HepG2 (cell line): ENCODE measurements around the gene PHF23. TPM values are rescaled to one million over a fixed set of nuclear protein-coding genes. Genes with fewer than 3 reads are reported as not detected.

Experiments used
- ATF1 ChIP-seq: IDR thresholded peaks from 2 replicates; pipeline ENCODE4 v1.6.1; 2016; ENCODE audit warnings: mild to moderate bottlenecking, control low read depth
- DMAP1 ChIP-seq: IDR thresholded peaks from 2 replicates; pipeline ENCODE4 v1.6.1; 2016
- HNRNPH1 ChIP-seq: fragments of 200-400 bp; formaldehyde crosslinking; optimal IDR thresholded peaks from 2 replicates; pipeline ENCODE3; 2017; ENCODE audit warnings: mild to moderate bottlenecking, low read depth, low read length
- JDP2 ChIP-seq: sonication (generic); formaldehyde crosslinking; IDR thresholded peaks from 2 replicates; pipeline ENCODE4 v1.8.1; 2022; ENCODE audit warnings: missing genetic modification reagents, borderline replicate concordance
- MAFF ChIP-seq: IDR thresholded peaks from 2 replicates; pipeline ENCODE4 v1.6.1; 2011; ENCODE audit warnings: low read depth, low read length, improper control_type of control experiment
- NR2F1 ChIP-seq, 2 experiments: fragments of 450-650 bp in 1 of 2; formaldehyde crosslinking in 1 of 2; IDR thresholded peaks; 2 replicates each; pipeline versions ENCODE4 v1.5.0 to v1.6.1; 2016 to 2020; ENCODE audit warnings: mild to moderate bottlenecking in 1 of 2, missing compliant biosample characterization in 1 of 2, missing genetic modification reagents in 1 of 2, moderate library complexity in 1 of 2
- SP5 ChIP-seq: IDR thresholded peaks from 2 replicates; pipeline ENCODE4 v1.6.1; 2016; ENCODE audit warnings: low read depth, borderline replicate concordance
- TBX3 ChIP-seq: fragments of 450-650 bp; IDR thresholded peaks from 2 replicates; pipeline ENCODE4 v1.6.1; 2017; ENCODE audit warnings: antibody characterized with exemption, mild to moderate bottlenecking, inconsistent platforms, borderline replicate concordance
- ZNF264 ChIP-seq: sonication (generic); formaldehyde crosslinking; IDR thresholded peaks from 2 replicates; pipeline ENCODE4 v1.4.0; 2020; ENCODE audit warnings: missing genetic modification reagents
- ZNF530 ChIP-seq: sonication (generic); formaldehyde crosslinking; IDR thresholded peaks from 2 replicates; pipeline ENCODE4 v1.5.0; 2020; ENCODE audit warnings: low read depth, mild to moderate bottlenecking, missing genetic modification reagents
- ZNF749 ChIP-seq: sonication (generic); formaldehyde crosslinking; IDR thresholded peaks from 2 replicates; pipeline ENCODE4 v1.8.0; 2022; ENCODE audit warnings: mild to moderate bottlenecking, missing genetic modification reagents, moderate library complexity, borderline replicate concordance
- ZNF777 ChIP-seq: sonication (generic); formaldehyde crosslinking; IDR thresholded peaks from 2 replicates; pipeline ENCODE4 v1.4.0; 2020; ENCODE audit warnings: missing genetic modification reagents
- ZNF780A ChIP-seq: sonication (generic); formaldehyde crosslinking; IDR thresholded peaks from 2 replicates; pipeline ENCODE4 v1.8.0; 2022; ENCODE audit warnings: mild to moderate bottlenecking, missing genetic modification reagents, moderate library complexity
- polyA plus RNA-seq, 8 experiments: library from polyadenylated mRNA; depleted of rRNA in 3 of 8; stranded (reverse) in 7 of 8; unstranded in 1 of 8; fragments of >200 nt; fragmentation: Illumina TruSeq in 4 of 8; extraction: Trizol in 4 of 8; gene quantifications; 2 replicates each; pipeline versions ENCODE4 v1.2.1 to v1.2.3, GENCODE V29; 2011 to 2016; ENCODE audit warnings: low read depth in 4 of 8, missing spikeins in 1 of 8, mixed read lengths in 1 of 8; ENCODE audit not compliant: insufficient read depth in 1 of 8
- total RNA-seq, 5 experiments: library from RNA; depleted of rRNA; stranded (reverse); fragments of >200 nt; fragmentation: Illumina TruSeq; extraction: Trizol; gene quantifications; 2 replicates each; pipeline ENCODE4 v1.2.3, GENCODE V29; 2016; ENCODE audit warnings: low read depth in 1 of 5
- TF ChIP-seq, protein P1 (sequence below): sonication (generic); formaldehyde crosslinking; IDR thresholded peaks from 2 replicates; pipeline ENCODE4 v1.8.1; 2023; ENCODE audit warnings: mild to moderate bottlenecking, moderate library complexity, missing genetic modification reagents
- TF ChIP-seq, protein P2 (sequence below): fragments of 450-650 bp; IDR thresholded peaks from 2 replicates; pipeline ENCODE4 v1.6.1; 2017; ENCODE audit warnings: mild to moderate bottlenecking
- TF ChIP-seq, protein P3 (sequence below): sonication (generic); formaldehyde crosslinking; IDR thresholded peaks from 2 replicates; pipeline ENCODE4 v1.4.0; 2020; ENCODE audit warnings: missing genetic modification reagents
- TF ChIP-seq, protein P4 (sequence below): sonication (generic); formaldehyde crosslinking; IDR thresholded peaks from 2 replicates; pipeline ENCODE4 v1.8.0; 2023; ENCODE audit warnings: mild to moderate bottlenecking, missing genetic modification reagents
- TF ChIP-seq, protein P5 (sequence below): sonication (generic); formaldehyde crosslinking; IDR thresholded peaks from 2 replicates; pipeline ENCODE4 v1.8.1; 2023; ENCODE audit warnings: mild to moderate bottlenecking, inconsistent platforms, moderate library complexity, missing genetic modification reagents, borderline replicate concordance
- TF ChIP-seq, protein P6 (sequence below): sonication (generic); formaldehyde crosslinking; IDR thresholded peaks from 2 replicates; pipeline ENCODE4 v1.5.0; 2020; ENCODE audit warnings: missing genetic modification reagents

Gene PHF23
- total and polyA plus RNA-seq, 2 of the 13 experiments (the other 11 are each of a cell fraction or from before 2014, with no cell fraction given), result 27.6 to 33.2 TPM

DNA sequence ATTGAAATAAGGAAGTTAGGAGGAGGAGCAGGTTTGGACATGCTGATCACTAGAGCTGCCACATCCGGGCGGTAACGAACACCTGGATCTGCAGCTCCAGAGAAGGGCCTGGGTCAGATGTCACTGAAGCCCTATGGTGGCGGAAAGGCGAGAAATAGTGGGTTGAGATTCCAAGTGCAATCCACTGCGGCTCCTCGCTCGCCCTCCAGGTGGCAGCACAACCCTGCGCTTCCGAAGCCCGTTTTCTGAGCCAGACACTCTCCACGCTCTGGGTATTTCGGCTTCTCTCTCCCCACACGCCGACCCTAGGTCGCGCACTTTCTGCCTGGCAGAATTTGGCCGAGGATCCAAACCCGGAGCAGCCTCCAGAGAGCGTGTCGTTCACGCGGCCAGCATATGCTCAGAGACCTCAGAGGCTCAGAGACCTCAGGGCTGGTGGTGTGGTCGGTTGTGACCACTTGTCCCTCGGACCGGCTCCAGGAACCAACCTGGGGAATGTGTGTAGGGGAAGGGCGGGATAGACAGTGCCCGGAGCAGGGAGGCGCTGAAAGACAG lies 41.3 kb upstream of the PHF23 start (continued):
- TF ChIP-seq, protein P1, sequence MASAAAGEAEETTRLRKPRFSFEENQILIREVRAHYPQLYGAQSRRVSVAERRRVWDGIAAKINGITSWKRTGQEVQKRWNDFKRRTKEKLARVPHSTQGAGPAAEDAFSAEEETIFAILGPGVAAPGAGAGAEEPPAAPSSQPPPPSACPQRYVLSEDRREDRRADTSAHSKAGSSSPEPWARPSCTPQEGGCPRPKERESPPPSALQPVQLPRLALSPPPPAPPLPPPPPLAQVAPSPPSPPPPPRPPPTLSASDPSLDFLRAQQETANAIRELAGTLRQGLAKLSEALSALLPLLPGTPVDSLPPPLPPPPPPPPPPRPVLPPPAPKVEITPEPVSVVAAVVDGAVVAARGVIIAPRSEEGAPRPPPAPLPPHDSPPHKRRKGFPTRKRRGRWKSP (CRISPR knock-in tag), result peak; percentile 73; the same call in 1 of the 2 replicates
- TF ChIP-seq SP5, result no peak
- TF ChIP-seq DMAP1 (CRISPR knock-in tag), result peak; percentile 63
- no peak for TF ChIP-seq JDP2 (CRISPR knock-in tag)
- TF ChIP-seq, protein P2, sequence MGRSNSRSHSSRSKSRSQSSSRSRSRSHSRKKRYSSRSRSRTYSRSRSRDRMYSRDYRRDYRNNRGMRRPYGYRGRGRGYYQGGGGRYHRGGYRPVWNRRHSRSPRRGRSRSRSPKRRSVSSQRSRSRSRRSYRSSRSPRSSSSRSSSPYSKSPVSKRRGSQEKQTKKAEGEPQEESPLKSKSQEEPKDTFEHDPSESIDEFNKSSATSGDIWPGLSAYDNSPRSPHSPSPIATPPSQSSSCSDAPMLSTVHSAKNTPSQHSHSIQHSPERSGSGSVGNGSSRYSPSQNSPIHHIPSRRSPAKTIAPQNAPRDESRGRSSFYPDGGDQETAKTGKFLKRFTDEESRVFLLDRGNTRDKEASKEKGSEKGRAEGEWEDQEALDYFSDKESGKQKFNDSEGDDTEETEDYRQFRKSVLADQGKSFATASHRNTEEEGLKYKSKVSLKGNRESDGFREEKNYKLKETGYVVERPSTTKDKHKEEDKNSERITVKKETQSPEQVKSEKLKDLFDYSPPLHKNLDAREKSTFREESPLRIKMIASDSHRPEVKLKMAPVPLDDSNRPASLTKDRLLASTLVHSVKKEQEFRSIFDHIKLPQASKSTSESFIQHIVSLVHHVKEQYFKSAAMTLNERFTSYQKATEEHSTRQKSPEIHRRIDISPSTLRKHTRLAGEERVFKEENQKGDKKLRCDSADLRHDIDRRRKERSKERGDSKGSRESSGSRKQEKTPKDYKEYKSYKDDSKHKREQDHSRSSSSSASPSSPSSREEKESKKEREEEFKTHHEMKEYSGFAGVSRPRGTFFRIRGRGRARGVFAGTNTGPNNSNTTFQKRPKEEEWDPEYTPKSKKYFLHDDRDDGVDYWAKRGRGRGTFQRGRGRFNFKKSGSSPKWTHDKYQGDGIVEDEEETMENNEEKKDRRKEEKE, result no peak
- TF ChIP-seq ZNF749 (CRISPR knock-in tag), result peak; percentile 61; the same call in 1 of the 2 replicates
- peak; percentile 9 for TF ChIP-seq HNRNPH1
- no peak for TF ChIP-seq ZNF530 (CRISPR knock-in tag)
- no peak for TF ChIP-seq ZNF264
- no peak for TF ChIP-seq NR2F1 (CRISPR knock-in tag; IDR thresholded peaks at IDR 0.05)
- no peak for TF ChIP-seq ZNF777 (CRISPR knock-in tag)
- TF ChIP-seq, protein P3, sequence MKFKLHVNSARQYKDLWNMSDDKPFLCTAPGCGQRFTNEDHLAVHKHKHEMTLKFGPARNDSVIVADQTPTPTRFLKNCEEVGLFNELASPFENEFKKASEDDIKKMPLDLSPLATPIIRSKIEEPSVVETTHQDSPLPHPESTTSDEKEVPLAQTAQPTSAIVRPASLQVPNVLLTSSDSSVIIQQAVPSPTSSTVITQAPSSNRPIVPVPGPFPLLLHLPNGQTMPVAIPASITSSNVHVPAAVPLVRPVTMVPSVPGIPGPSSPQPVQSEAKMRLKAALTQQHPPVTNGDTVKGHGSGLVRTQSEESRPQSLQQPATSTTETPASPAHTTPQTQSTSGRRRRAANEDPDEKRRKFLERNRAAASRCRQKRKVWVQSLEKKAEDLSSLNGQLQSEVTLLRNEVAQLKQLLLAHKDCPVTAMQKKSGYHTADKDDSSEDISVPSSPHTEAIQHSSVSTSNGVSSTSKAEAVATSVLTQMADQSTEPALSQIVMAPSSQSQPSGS (CRISPR knock-in tag), result peak; percentile 18; the same call in 1 of the 2 replicates
- TF ChIP-seq ATF1, result no peak
- TF ChIP-seq, protein P4, sequence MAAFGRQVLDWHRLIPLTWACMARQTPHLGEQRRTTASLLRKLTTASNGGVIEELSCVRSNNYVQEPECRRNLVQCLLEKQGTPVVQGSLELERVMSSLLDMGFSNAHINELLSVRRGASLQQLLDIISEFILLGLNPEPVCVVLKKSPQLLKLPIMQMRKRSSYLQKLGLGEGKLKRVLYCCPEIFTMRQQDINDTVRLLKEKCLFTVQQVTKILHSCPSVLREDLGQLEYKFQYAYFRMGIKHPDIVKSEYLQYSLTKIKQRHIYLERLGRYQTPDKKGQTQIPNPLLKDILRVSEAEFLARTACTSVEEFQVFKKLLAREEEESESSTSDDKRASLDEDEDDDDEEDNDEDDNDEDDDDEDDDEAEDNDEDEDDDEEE (CRISPR knock-in tag), result 0 out of 2 replicates have a peak, but pooled peaks have one; percentile 30
- no peak for TF ChIP-seq TBX3
- TF ChIP-seq, protein P5, sequence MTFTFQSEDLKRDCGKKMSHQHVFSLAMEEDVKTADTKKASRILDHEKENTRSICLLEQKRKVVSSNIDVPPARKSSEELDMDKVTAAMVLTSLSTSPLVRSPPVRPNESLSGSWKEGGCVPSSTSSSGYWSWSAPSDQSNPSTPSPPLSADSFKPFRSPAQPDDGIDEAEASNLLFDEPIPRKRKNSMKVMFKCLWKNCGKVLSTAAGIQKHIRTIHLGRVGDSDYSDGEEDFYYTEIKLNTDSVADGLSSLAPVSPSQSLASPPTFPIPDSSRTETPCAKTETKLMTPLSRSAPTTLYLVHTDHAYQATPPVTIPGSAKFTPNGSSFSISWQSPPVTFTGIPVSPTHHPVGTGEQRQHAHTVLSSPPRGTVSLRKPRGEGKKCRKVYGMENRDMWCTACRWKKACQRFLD, result no peak
- no peak for TF ChIP-seq MAFF
- no peak for TF ChIP-seq ZNF780A
- TF ChIP-seq, protein P6, sequence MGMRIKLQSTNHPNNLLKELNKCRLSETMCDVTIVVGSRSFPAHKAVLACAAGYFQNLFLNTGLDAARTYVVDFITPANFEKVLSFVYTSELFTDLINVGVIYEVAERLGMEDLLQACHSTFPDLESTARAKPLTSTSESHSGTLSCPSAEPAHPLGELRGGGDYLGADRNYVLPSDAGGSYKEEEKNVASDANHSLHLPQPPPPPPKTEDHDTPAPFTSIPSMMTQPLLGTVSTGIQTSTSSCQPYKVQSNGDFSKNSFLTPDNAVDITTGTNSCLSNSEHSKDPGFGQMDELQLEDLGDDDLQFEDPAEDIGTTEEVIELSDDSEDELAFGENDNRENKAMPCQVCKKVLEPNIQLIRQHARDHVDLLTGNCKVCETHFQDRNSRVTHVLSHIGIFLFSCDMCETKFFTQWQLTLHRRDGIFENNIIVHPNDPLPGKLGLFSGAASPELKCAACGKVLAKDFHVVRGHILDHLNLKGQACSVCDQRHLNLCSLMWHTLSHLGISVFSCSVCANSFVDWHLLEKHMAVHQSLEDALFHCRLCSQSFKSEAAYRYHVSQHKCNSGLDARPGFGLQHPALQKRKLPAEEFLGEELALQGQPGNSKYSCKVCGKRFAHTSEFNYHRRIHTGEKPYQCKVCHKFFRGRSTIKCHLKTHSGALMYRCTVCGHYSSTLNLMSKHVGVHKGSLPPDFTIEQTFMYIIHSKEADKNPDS (CRISPR knock-in tag), result 0 out of 2 replicates have a peak, but pooled peaks have one; percentile 51
